Measurements from ENCODE around the gene CDH2.

The CDH2 gene

GRCh38 chr18:28168725-28169124 is 8.2 kb downstream of the CDH2 start:
- DNase-seq (ENCODE audit: low read depth), result no peak

GRCh38 chr18:28167835-28168349 is 9.0 kb downstream of the CDH2 start:
- no peak for DNase-seq (ENCODE audit: low read depth)

GRCh38 chr18:28164771-28165483 is 12.0 kb downstream of the CDH2 start:
- no peak for DNase-seq (ENCODE audit: low read depth)

GRCh38 chr18:28163201-28163775 is 13.6 kb downstream of the CDH2 start:
- DNase-seq (ENCODE audit: low read depth), result no peak

- no peak for DNase-seq (ENCODE audit: low read depth)
Measured at GRCh38 chr18:28161608-28162599, 15.0 kb downstream of the CDH2 start.

GRCh38 chr18:28159055-28159454 is 17.9 kb downstream of the CDH2 start:
- no peak for DNase-seq (ENCODE audit: low read depth)

GRCh38 chr18:28158083-28158581 is 18.8 kb downstream of the CDH2 start:
- no peak for DNase-seq (ENCODE audit: low read depth)

- no peak for DNase-seq (ENCODE audit: low read depth)
Measured at GRCh38 chr18:28153485-28154065, 23.4 kb downstream of the CDH2 start.

GRCh38 chr18:28152754-28153153 is 24.2 kb downstream of the CDH2 start:
- no peak for DNase-seq (ENCODE audit: low read depth)

- no peak for DNase-seq (ENCODE audit: low read depth)
Measured at GRCh38 chr18:28152354-28152753, 24.6 kb downstream of the CDH2 start.

- no peak for DNase-seq (ENCODE audit: low read depth)
Measured at GRCh38 chr18:28151434-28151833, 25.5 kb downstream of the CDH2 start.

GRCh38 chr18:28150925-28151324 is 26.0 kb downstream of the CDH2 start:
- no peak for DNase-seq (ENCODE audit: low read depth)

GRCh38 chr18:28149810-28150420 is 27.0 kb downstream of the CDH2 start:
- DNase-seq (ENCODE audit: low read depth), result no peak

GRCh38 chr18:28147674-28148171 is 29.2 kb downstream of the CDH2 start:
- DNase-seq (ENCODE audit: low read depth), result no peak

- DNase-seq (ENCODE audit: low read depth), result no peak
Measured at GRCh38 chr18:28143725-28144124, 33.2 kb downstream of the CDH2 start.

- DNase-seq (ENCODE audit: low read depth), result no peak
Measured at GRCh38 chr18:28138816-28139215, 38.1 kb downstream of the CDH2 start.

GRCh38 chr18:28136071-28136470 is 40.9 kb downstream of the CDH2 start:
- no peak for DNase-seq (ENCODE audit: low read depth)

- DNase-seq (ENCODE audit: low read depth), result no peak
Measured at GRCh38 chr18:28134774-28135173, 42.2 kb downstream of the CDH2 start.

- DNase-seq (ENCODE audit: low read depth), result no peak
Measured at GRCh38 chr18:28132084-28132483, 44.8 kb downstream of the CDH2 start.

GRCh38 chr18:28128659-28128980 is 48.3 kb downstream of the CDH2 start:
- DNase-seq (ENCODE audit: low read depth), result no peak

Data from activated T-helper 9 cell treated with anti-CD3 and anti-CD28 coated beads, Interleukin-2, amount 50 U/mL, for 16 hours (primary cell).